GM21423 (cell line): ENCODE data around the gene CCDC86.
"Not testable (repeated sequence)": the region's sequence is repeated elsewhere in the genome, so short reads cannot be mapped to it uniquely, and the experiment has no call there.

Experiments
- ATAC-seq: cut with Tn5 transposase; IDR thresholded peaks from one replicate; pipeline ENCODE4 v1.9.1; 2021; ENCODE audit warnings: mild to moderate bottlenecking, moderate library complexity; ENCODE audit not compliant: unreplicated experiment

CCDC86 gene

GRCh38 chr11:60841797-60842667 is at the start of gene CCDC86:
TSS of gene CCDC86 (plus strand) at chr11:60842113. CDS start at chr11:60842125, 12 bp downstream.
- ATAC-seq = peak; percentile 76

- no peak for ATAC-seq
Measured at GRCh38 chr11:60792521-60792920, 49.4 kb upstream of the CCDC86 start.

- no peak for ATAC-seq
Measured at GRCh38 chr11:60795291-60795690, 46.6 kb upstream of the CCDC86 start.

- ATAC-seq = no peak
Measured at GRCh38 chr11:60797846-60798630, 43.9 kb upstream of the CCDC86 start.

- no peak for ATAC-seq
Measured at GRCh38 chr11:60798631-60799030, 43.3 kb upstream of the CCDC86 start.

GRCh38 chr11:60801194-60801593 is 40.7 kb upstream of the CCDC86 start:
- ATAC-seq = no peak

- ATAC-seq = no peak
Measured at GRCh38 chr11:60803273-60803936, 38.5 kb upstream of the CCDC86 start.

- ATAC-seq = no peak
Measured at GRCh38 chr11:60809249-60809648, 32.7 kb upstream of the CCDC86 start.

- no peak for ATAC-seq
Measured at GRCh38 chr11:60809691-60810090, 32.2 kb upstream of the CCDC86 start.

GRCh38 chr11:60810151-60810550 is 31.8 kb upstream of the CCDC86 start:
- no peak for ATAC-seq

GRCh38 chr11:60810569-60810968 is 31.3 kb upstream of the CCDC86 start:
- ATAC-seq = no peak

- ATAC-seq = no peak
Measured at GRCh38 chr11:60813324-60813723, 28.6 kb upstream of the CCDC86 start.

GRCh38 chr11:60814112-60814511 is 27.8 kb upstream of the CCDC86 start:
- no peak for ATAC-seq

GRCh38 chr11:60816590-60817157 is 25.2 kb upstream of the CCDC86 start:
- ATAC-seq = no peak

GRCh38 chr11:60818057-60818456 is 23.9 kb upstream of the CCDC86 start:
- no peak for ATAC-seq

- ATAC-seq = no peak
Measured at GRCh38 chr11:60821827-60822599, 19.9 kb upstream of the CCDC86 start.

GRCh38 chr11:60823745-60824306 is 18.1 kb upstream of the CCDC86 start:
- ATAC-seq = not testable (repeated sequence)

GRCh38 chr11:60825118-60825517 is 16.8 kb upstream of the CCDC86 start:
- no peak for ATAC-seq

GRCh38 chr11:60825790-60826189 is 16.1 kb upstream of the CCDC86 start:
- ATAC-seq = no peak
